Esophagus (tissue), 2 donors: Measurements from ENCODE around the gene TSPAN17. TPM values are rescaled to one million over a fixed set of nuclear protein-coding genes. Genes with fewer than 3 reads are reported as not detected.
"Not testable (repeated sequence)": the region's sequence is repeated elsewhere in the genome, so short reads cannot be mapped to it uniquely, and the experiment has no call there.

Source experiments
- H3K27ac ChIP-seq, 2 donors: one replicate each; pipeline ENCODE4 v1.5.1; 2013; ENCODE audit warnings: low read depth in 2 of 2, mild to moderate bottlenecking in 2 of 2, inconsistent platforms in 1 of 2, low read length in 1 of 2, moderate library complexity in 1 of 2
- H3K27me3 ChIP-seq, 2 donors: one replicate each; pipeline ENCODE4 v1.6.1; 2013; ENCODE audit warnings: low read length in 2 of 2, control low read depth in 1 of 2, mild to moderate bottlenecking in 1 of 2; ENCODE audit not compliant: insufficient read depth in 2 of 2, control insufficient read depth in 1 of 2
- H3K36me3 ChIP-seq, 2 donors: one replicate each; pipeline ENCODE4 v1.6.1; 2013; ENCODE audit warnings: low read length in 1 of 2; ENCODE audit not compliant: control insufficient read depth in 2 of 2, insufficient read depth in 2 of 2
- H3K4me1 ChIP-seq, 2 donors: one replicate each; pipeline ENCODE4 v1.6.1; 2013; ENCODE audit warnings: low read length in 1 of 2; ENCODE audit not compliant: control insufficient read depth in 2 of 2, insufficient read depth in 2 of 2
- H3K4me3 ChIP-seq, 2 donors: one replicate each; pipeline ENCODE4 v1.5.1; 2013; ENCODE audit warnings: low read length in 2 of 2, mild to moderate bottlenecking in 2 of 2, low read depth in 1 of 2, moderate library complexity in 1 of 2
- H3K9me3 ChIP-seq, 2 donors: one replicate each; pipeline ENCODE4 v1.6.1; 2013; ENCODE audit warnings: mild to moderate bottlenecking in 2 of 2, low read depth in 1 of 2, low read length in 1 of 2, moderate library complexity in 1 of 2; ENCODE audit not compliant: control insufficient read depth in 2 of 2, insufficient read depth in 1 of 2
- WGBS, 2 donors: extraction: QIAGEN DNeasy Blood & Tissue Kit; methylation state at CpG; one replicate each; pipeline ENCODE4 v1.1.7; 2013; 5-methylcytosine and 5-hydroxymethylcytosine counted together
- polyA plus RNA-seq, 2 donors: library from polyadenylated mRNA; stranded (reverse); fragments of 200-250 nt; gene quantifications; one replicate each; pipeline ENCODE4 v1.2.3, GENCODE V29; 2013
- donor health status: healthy with polysubstance abuse.
- donor health status: Bipolar disorder and iron deficiency.

Gene TSPAN17
- polyA plus RNA-seq, 2 donors, result 15.7 to 21.3 TPM

- peaks cover 0 to 1% of the 10 kb centered on the region in 2 donors for H3K9me3 ChIP-seq
- H3K4me1 ChIP-seq, result peaks cover 0 to 5% of the 10 kb centered on the region in 2 donors
- no peak overlapping the region for H3K27ac ChIP-seq
- no peak overlapping the region for H3K4me3 ChIP-seq
- WGBS, 2 donors, result 80 to 81% methylated on average over 9 of the region's 9 CpGs
- H3K36me3 ChIP-seq, result no peaks in the 10 kb centered on the region
- no peaks in the 10 kb centered on the region for H3K27me3 ChIP-seq
Measured at GRCh38 chr5:176694631-176695030, 47.3 kb downstream of the TSPAN17 start.

- Histone ChIP-seq H3K4me3 (no peak overlapping the region), H3K27me3 (no peaks in the 10 kb centered on the region)
- 68 to 69% methylated on average over 8 of the region's 8 CpGs for WGBS, 2 donors
Measured at GRCh38 chr5:176695073-176695472, 47.8 kb downstream of the TSPAN17 start.

GRCh38 chr5:176697267-176697933 is 50.1 kb downstream of the TSPAN17 start:
- Histone ChIP-seq H3K27me3 (no peaks in the 10 kb centered on the region), H3K27ac (no peak overlapping the region)
- 72 to 74% methylated on average over 10 of the region's 10 CpGs for WGBS, 2 donors

More at GRCh38 chr5:176695073-176695472, 47.8 kb downstream of the TSPAN17 start:
- H3K4me1 ChIP-seq, result peaks cover 0 to 5% of the 10 kb centered on the region in 2 donors
- no peaks in the 10 kb centered on the region for H3K36me3 ChIP-seq
- H3K9me3 ChIP-seq, result peaks cover 0 to 1% of the 10 kb centered on the region in 2 donors
- no peak overlapping the region for H3K27ac ChIP-seq

GRCh38 chr5:176697934-176698538 is 50.8 kb downstream of the TSPAN17 start:
- WGBS, 2 donors, result 26 to 38% methylated on average over 9 of the region's 9 CpGs
- Histone ChIP-seq H3K36me3 (no peaks in the 10 kb centered on the region), H3K27ac (no peak overlapping the region), H3K9me3 (peaks cover 0 to 1% of the 10 kb centered on the region in 2 donors), H3K4me1 (no peaks in the 10 kb centered on the region), H3K27me3 (no peaks in the 10 kb centered on the region), H3K4me3 (no peak overlapping the region)

More at GRCh38 chr5:176697267-176697933, 50.1 kb downstream of the TSPAN17 start:
- Histone ChIP-seq H3K36me3 (no peaks in the 10 kb centered on the region), H3K4me3 (no peak overlapping the region), H3K4me1 (peaks cover 0 to 4% of the 10 kb centered on the region in 2 donors), H3K9me3 (peaks cover 0 to 1% of the 10 kb centered on the region in 2 donors)

- not testable (repeated sequence) for H3K36me3 ChIP-seq, H3K4me3 ChIP-seq, H3K27me3 ChIP-seq, H3K27ac ChIP-seq, H3K4me1 ChIP-seq, H3K9me3 ChIP-seq
- 86% methylated on average over 5 of the region's 5 CpGs for WGBS, 2 donors
Measured at GRCh38 chr5:176699446-176699845, 52.2 kb downstream of the TSPAN17 start.

GRCh38 chr5:176700239-176700847 is 53.1 kb downstream of the TSPAN17 start:
- H3K4me1 ChIP-seq, result no peaks in the 10 kb centered on the region
- no peaks in the 10 kb centered on the region for H3K27me3 ChIP-seq

DNA sequence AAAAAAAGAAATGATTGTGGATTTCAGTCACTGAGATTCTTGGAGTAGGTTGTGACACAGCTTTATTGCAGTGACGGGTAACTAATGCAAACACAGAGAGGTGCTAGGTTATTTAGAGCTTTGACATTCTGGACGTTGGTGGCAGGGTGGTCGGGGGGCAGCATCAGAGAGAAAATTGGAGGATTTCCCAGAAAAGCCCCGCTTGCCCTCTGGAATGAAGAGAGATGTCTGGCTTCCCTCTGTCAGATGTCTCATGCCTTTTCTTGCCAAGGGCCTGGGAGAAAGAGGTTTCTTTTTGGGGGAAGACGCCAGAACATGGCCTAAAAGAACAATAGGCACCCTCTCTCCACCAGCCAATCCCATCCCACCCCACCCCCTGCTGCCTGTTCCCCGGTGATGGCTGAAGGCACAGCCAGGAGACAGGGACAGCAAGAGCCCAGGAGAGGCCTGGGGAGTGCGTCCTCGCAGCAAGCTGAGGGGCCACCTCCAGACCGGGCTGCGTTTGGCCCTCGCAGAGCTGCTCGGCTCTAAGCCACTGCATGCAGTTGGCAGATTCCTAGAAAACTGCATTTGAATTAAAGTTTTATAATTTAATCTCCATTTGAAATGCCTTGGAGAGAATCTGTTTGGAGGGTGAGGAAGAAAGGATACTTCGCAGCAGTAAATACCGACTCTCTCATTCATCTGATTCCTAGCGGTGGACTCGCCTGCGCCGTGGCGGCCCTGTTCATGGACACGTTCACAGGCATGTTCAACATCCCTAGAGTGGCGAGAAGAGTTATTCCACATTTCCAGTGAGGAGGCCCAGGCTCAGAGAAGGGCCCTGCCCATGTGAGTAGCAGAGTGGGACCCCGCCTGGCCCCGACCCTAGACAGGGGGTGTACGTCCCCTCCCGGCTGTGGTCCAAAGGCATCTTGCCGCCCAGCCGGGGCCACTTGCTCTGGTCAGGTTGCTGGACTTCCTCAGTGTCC is 55.7 kb downstream of the TSPAN17 start:
- no peaks in the 10 kb centered on the region for H3K4me1 ChIP-seq
- WGBS, 2 donors, result 74 to 78% methylated on average over 27 of the region's 27 CpGs

More at GRCh38 chr5:176700239-176700847, 53.1 kb downstream of the TSPAN17 start:
- Histone ChIP-seq H3K36me3 (no peaks in the 10 kb centered on the region), H3K4me3 (no peak overlapping the region), H3K9me3 (peaks cover 0 to 1% of the 10 kb centered on the region in 2 donors), H3K27ac (no peak overlapping the region)
- 30 to 35% methylated on average over 16 of the region's 16 CpGs for WGBS, 2 donors

DNA sequence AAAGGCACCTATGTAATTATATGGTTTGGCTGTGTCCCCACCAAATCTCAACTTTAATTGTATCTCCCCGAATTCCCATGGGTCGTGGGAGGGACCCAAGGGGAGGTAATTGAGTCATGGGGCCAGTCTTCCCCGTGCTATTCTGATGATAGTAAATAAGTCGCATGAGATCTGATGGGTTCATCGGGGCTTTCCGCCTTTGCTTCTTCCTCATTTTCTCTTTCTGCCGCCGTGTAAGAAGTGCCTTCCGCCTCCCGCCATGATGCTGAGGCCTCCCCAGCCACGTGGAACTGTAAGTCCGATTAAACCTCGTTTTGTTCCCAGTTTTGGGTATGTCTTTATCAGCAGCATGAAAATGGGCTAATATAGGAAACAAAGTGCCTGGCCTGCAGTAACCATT is 56.6 kb downstream of the TSPAN17 start:
- no peaks in the 10 kb centered on the region for H3K27me3 ChIP-seq
- no peak overlapping the region for H3K27ac ChIP-seq
- no peaks in the 10 kb centered on the region for H3K4me1 ChIP-seq
- H3K36me3 ChIP-seq, result no peaks in the 10 kb centered on the region
- WGBS, 2 donors, result 83 to 84% methylated on average over 13 of the region's 13 CpGs
- no peaks in the 10 kb centered on the region for H3K9me3 ChIP-seq
- H3K4me3 ChIP-seq, result no peak overlapping the region

More for the DNA sequence above, 55.7 kb downstream of the TSPAN17 start:
- Histone ChIP-seq H3K9me3 (no peaks in the 10 kb centered on the region), H3K4me3 (no peak overlapping the region), H3K27me3 (no peaks in the 10 kb centered on the region), H3K27ac (no peak overlapping the region), H3K36me3 (no peaks in the 10 kb centered on the region)

DNA sequence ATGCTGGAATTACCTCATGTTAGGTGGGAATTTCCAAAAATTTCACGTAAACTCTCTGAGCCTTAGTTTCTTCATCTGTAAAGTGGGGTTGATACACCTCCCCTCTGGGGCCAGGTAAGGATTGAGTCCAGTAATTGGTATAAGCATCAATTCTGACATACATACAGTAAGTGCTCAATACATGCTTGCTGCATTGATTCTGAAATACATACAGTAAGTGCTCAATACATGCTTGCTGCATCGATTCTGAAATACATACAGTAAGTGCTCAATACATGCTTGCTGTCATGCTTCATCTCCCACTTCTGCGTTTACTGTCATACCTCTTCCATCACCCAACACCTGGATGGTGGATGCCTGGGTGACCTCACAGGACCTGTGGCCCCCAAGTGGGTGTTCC is 57.1 kb downstream of the TSPAN17 start:
- no peaks in the 10 kb centered on the region for H3K36me3 ChIP-seq
- H3K27me3 ChIP-seq, result no peaks in the 10 kb centered on the region
- no peaks in the 10 kb centered on the region for H3K9me3 ChIP-seq
- H3K4me3 ChIP-seq, result no peak overlapping the region
- H3K27ac ChIP-seq, result no peak overlapping the region
- H3K4me1 ChIP-seq, result no peaks in the 10 kb centered on the region
- WGBS, 2 donors, result 82 to 86% methylated on average over 3 of the region's 3 CpGs
